CD4-positive, alpha-beta T cell (primary cell): ENCODE measurements around the gene LRIG1. TPM values are rescaled to one million over a fixed set of nuclear protein-coding genes. Genes with fewer than 3 reads are reported as not detected.

ENCODE experiments used
- ATAC-seq: fragments of 200-7000 bp; cut with Tn5 transposase; one replicate; pipeline ENCODE4 v1.10.0; 2022; ENCODE audit warnings: mild to moderate bottlenecking; ENCODE audit not compliant: poor library complexity
- CTCF ChIA-PET: fragments of 350-600 bp; sonication (Branson Sonifier 250); formaldehyde crosslinking; loops from one replicate; lab custom pipeline; 2021; ENCODE audit warnings: antibody characterized with exemption, inconsistent platforms; lab: Charles Lee
- POLR2A ChIA-PET: fragments of 350-600 bp; sonication (Branson Sonifier 250); formaldehyde crosslinking; loops from one replicate; lab custom pipeline; 2021; ENCODE audit warnings: antibody characterized with exemption, inconsistent platforms; lab: Charles Lee
- DNase-seq, 14 experiments: peaks; one replicate each; pipeline ENCODE4 v3.0.0-alpha.2; 2013 to 2020; ENCODE audit warnings: mixed read lengths in 2 of 14
- H3K27ac ChIP-seq, 2 donors: one replicate each; pipeline versions ENCODE4 v1.5.1 to v1.7.0; 2013; ENCODE audit warnings: low read length in 2 of 2, low read depth in 1 of 2, mild to moderate bottlenecking in 1 of 2
- H3K27me3 ChIP-seq, 2 experiments: 1 replicate in 1 of 2; 2 replicates in 1 of 2; pipeline versions ENCODE4 v1.6.1 to v1.7.0; 2013; ENCODE audit warnings: low read length in 2 of 2, control low read depth in 1 of 2, mild to moderate bottlenecking in 1 of 2, moderate library complexity in 1 of 2; ENCODE audit not compliant: insufficient read depth in 2 of 2, control insufficient read depth in 1 of 2
- H3K36me3 ChIP-seq: one replicate; pipeline ENCODE4 v1.6.1; 2013; ENCODE audit warnings: low read length, control low read depth; ENCODE audit not compliant: insufficient read depth
- H3K4me1 ChIP-seq: one replicate; pipeline ENCODE4 v1.6.1; 2013; ENCODE audit warnings: low read length, control low read depth; ENCODE audit not compliant: insufficient read depth
- H3K4me3 ChIP-seq: one replicate; pipeline ENCODE4 v1.5.1; 2013; ENCODE audit warnings: mild to moderate bottlenecking, low read length, moderate library complexity
- H3K9me3 ChIP-seq, 2 experiments: 1 replicate in 1 of 2; 2 replicates in 1 of 2; pipeline versions ENCODE4 v1.6.1 to v1.7.0; 2013; ENCODE audit warnings: low read length in 2 of 2, mild to moderate bottlenecking in 2 of 2, control low read depth in 1 of 2, moderate library complexity in 1 of 2; ENCODE audit not compliant: control insufficient read depth in 1 of 2, insufficient read depth in 1 of 2
- H3K27ac Mint-ChIP-seq: one replicate; pipeline ENCODE4 v1.8.0; 2020; ENCODE audit warnings: mixed read lengths
- H3K27me3 Mint-ChIP-seq: one replicate; pipeline ENCODE4 v1.8.0; 2021; ENCODE audit warnings: mixed read lengths
- H3K36me3 Mint-ChIP-seq: one replicate; pipeline ENCODE4 v1.8.0; 2021; ENCODE audit warnings: low read depth, mixed read lengths
- H3K4me1 Mint-ChIP-seq: one replicate; pipeline ENCODE4 v1.8.0; 2021; ENCODE audit warnings: low read depth, mixed read lengths
- H3K4me3 Mint-ChIP-seq: one replicate; pipeline ENCODE4 v1.8.0; 2020; ENCODE audit warnings: mild to moderate bottlenecking, mixed read lengths
- H3K9me3 Mint-ChIP-seq: one replicate; pipeline ENCODE4 v1.8.0; 2020; ENCODE audit warnings: mixed read lengths
- intact Hi-C, 2 experiments: fragments of 100-400 bp; cut with DNase I in 1 of 2; cut with micrococcal nuclease in 1 of 2; formaldehyde crosslinking; loops; one replicate each; pipeline versions ENCODE4 v1.15.1 to v1.9.0; 2023 to 2025; cut with DNase I, micrococcal nuclease
- total RNA-seq, 174 experiments: library from RNA in 2 of 174; stranded (reverse) in 2 of 174; gene quantifications; one replicate each; pipeline ENCODE4 v1.2.3 and lab custom pipeline; 2021 to 2026
- TF ChIP-seq, protein P1 (sequence below): fragments of 200-600 bp; IDR thresholded peaks from one replicate; pipeline ENCODE4 v1.8.0; 2022; ENCODE audit warnings: antibody characterized with exemption, mild to moderate bottlenecking

LRIG1 gene
- total RNA-seq, 2 experiments from 2014 or later, result 30.1 to 33.1 TPM

DNA sequence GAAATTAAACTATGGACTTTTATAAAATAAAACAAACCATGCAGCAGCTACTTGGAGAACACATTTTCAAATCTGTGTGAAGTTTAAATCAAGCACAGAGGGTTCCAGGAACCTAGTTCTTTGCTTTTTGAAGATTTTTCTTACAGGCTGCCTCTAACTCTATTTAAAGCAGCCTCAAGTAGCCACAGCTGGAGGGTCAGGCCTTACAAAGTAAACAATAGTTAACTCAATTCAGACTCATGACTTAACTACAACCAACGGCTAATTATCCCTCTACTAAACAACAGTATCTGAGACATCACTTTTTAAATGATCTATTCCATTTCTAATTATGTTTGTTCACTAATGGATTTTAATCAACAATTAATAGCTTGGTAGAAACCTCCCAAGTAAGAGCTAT, 9.8 kb downstream of the LRIG1 start:
- Histone ChIP-seq H3K27ac (no peak overlapping the region), H3K36me3 (no peaks in the 10 kb centered on the region), H3K4me3 (no peak overlapping the region), H3K9me3 (no peaks in the 10 kb centered on the region), H3K4me1 (peaks cover 66% of the 10 kb centered on the region), H3K27me3 (no peaks in the 10 kb centered on the region)
- CTCF ChIA-PET, result interaction anchor here (0.7 to 1.9 kb wide), 4 partner anchors 10 to 251 kb away, joined by 3 to 6 read pairs (median 4); no protein-coding TSS in a partner anchor
- no peaks in the 10 kb centered on the region for H3K36me3 Mint-ChIP-seq
- no peaks in the 10 kb centered on the region for H3K27me3 Mint-ChIP-seq
- TF ChIP-seq, protein P1, sequence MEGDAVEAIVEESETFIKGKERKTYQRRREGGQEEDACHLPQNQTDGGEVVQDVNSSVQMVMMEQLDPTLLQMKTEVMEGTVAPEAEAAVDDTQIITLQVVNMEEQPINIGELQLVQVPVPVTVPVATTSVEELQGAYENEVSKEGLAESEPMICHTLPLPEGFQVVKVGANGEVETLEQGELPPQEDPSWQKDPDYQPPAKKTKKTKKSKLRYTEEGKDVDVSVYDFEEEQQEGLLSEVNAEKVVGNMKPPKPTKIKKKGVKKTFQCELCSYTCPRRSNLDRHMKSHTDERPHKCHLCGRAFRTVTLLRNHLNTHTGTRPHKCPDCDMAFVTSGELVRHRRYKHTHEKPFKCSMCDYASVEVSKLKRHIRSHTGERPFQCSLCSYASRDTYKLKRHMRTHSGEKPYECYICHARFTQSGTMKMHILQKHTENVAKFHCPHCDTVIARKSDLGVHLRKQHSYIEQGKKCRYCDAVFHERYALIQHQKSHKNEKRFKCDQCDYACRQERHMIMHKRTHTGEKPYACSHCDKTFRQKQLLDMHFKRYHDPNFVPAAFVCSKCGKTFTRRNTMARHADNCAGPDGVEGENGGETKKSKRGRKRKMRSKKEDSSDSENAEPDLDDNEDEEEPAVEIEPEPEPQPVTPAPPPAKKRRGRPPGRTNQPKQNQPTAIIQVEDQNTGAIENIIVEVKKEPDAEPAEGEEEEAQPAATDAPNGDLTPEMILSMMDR, result no peak
- POLR2A ChIA-PET, result interaction anchor here (1.0 to 2.8 kb wide), 4 partner anchors 8 to 15 kb away, joined by 3 to 22 read pairs (median 12); partner anchors contain the start of gene LRIG1
- intact Hi-C loops, result loop anchor here in 1 of 2 experiments (10.0 kb wide), 1 partner anchor 186 kb away; no protein-coding TSS in a partner anchor
- peak overlapping the region; percentile 25 for H3K4me3 Mint-ChIP-seq
- no peak for ATAC-seq
- H3K4me1 Mint-ChIP-seq, result peaks cover 91% of the 10 kb centered on the region
- H3K9me3 Mint-ChIP-seq, result no peaks in the 10 kb centered on the region
- no peak for DNase-seq
- H3K27ac Mint-ChIP-seq, result no peak overlapping the region

DNA sequence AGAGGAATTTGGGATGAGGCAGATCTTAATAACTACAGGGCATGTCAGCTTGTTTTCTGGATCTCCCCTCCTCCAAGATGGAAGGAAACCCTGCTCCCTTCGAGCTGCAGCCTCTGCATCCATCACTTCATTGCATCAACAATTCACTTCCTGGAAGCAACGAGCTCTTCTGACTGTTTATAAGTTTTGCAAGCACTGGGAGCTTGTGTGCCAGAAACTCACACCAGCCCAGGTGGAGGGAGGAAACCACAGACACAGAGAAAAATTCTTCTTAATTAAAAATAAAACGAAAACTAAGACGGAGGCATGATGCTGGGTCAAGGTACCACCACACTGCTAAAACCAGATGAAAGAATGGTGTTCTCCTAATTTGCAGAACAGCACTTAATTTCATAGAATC, 10.6 kb downstream of the LRIG1 start:
- H3K36me3 ChIP-seq, result no peaks in the 10 kb centered on the region
- ATAC-seq, result peak; percentile 52
- peak overlapping the region; percentile 79 for H3K4me3 Mint-ChIP-seq
- TF ChIP-seq, protein P1, result no peak
- no peaks in the 10 kb centered on the region for H3K9me3 ChIP-seq
- H3K36me3 Mint-ChIP-seq, result no peaks in the 10 kb centered on the region
- peaks cover 64% of the 10 kb centered on the region for H3K4me1 ChIP-seq
- ChIA-PET CTCF (interaction anchor here (1.4 to 1.9 kb wide), 2 partner anchors 9 to 82 kb away, joined by 6 read pairs; no protein-coding TSS in a partner anchor), POLR2A (interaction anchor here (0.8 to 2.8 kb wide), 5 partner anchors 9 to 20 kb away, joined by 3 to 22 read pairs (median 6); partner anchors contain the start of gene LRIG1)
- peak in 4 of 14 experiments; percentile 38 to 71 (median 51) for DNase-seq
- H3K4me3 ChIP-seq, result peak overlapping the region; percentile 18
- H3K27ac ChIP-seq, result peak overlapping the region; percentile 37 to 38
- H3K27me3 Mint-ChIP-seq, result no peaks in the 10 kb centered on the region
- H3K4me1 Mint-ChIP-seq, result peaks cover 91% of the 10 kb centered on the region
- peak overlapping the region; percentile 84 for H3K27ac Mint-ChIP-seq
- H3K9me3 Mint-ChIP-seq, result no peaks in the 10 kb centered on the region
- intact Hi-C loops, result loop anchor here in 1 of 2 experiments (10.0 kb wide), 1 partner anchor 185 kb away; no protein-coding TSS in a partner anchor
- H3K27me3 ChIP-seq, result no peaks in the 10 kb centered on the region

DNA sequence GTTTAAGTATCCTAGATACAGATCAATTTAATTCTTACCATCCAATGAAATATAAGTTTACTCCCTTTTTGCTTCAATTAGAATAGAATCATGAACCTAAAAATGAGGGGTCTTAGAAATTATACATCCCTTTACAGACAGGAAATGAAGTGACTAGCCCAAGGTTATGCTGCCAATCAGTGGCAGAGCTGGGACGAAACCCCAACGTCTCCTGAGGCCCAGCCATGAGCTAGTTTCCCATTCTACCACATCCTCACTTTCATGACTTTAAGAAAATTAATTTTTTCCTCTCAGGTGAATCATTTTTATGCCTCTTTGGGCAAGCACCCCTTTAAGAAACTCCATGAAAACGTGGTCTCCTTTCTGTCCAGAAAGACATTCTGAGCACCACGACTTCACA, 11.2 kb downstream of the LRIG1 start:
- Histone ChIP-seq H3K36me3 (no peaks in the 10 kb centered on the region), H3K27ac (peak overlapping the region; percentile 37 to 38), H3K4me1 (peaks cover 67% of the 10 kb centered on the region), H3K9me3 (no peaks in the 10 kb centered on the region), H3K27me3 (no peaks in the 10 kb centered on the region), H3K4me3 (no peak overlapping the region)
- DNase-seq, result peak in 2 of 14 experiments; percentile 29 to 42
- POLR2A ChIA-PET, result interaction anchor here (1.1 to 2.8 kb wide), 4 partner anchors 8 to 13 kb away, joined by 4 to 22 read pairs (median 12); partner anchors contain the start of gene LRIG1
- TF ChIP-seq, protein P1, result no peak
- CTCF ChIA-PET, result interaction anchor here (1.4 kb wide), 1 partner anchor 9 kb away, joined by 6 read pairs; no protein-coding TSS in a partner anchor
- Mint-ChIP-seq H3K27ac (peak overlapping the region; percentile 84), H3K4me3 (peak overlapping the region; percentile 68), H3K4me1 (peaks cover 87% of the 10 kb centered on the region), H3K27me3 (no peaks in the 10 kb centered on the region), H3K9me3 (no peaks in the 10 kb centered on the region), H3K36me3 (no peaks in the 10 kb centered on the region)
- ATAC-seq, result peak; percentile 39
- intact Hi-C loops, result no loop called here
